Measurements from ENCODE around the gene ZNF841. TPM values are rescaled to one million over a fixed set of nuclear protein-coding genes. Genes with fewer than 3 reads are reported as not detected.

The ZNF841 gene
- polyA plus RNA-seq (2012; ENCODE audit: missing spikeins), result 0.34 TPM

- no peak for TF ChIP-seq TAF1 (IDR thresholded peaks at IDR 0.05; ENCODE audit: borderline replicate concordance, low read depth, low read length)
- no peak for TF ChIP-seq POLR2A (IDR thresholded peaks at IDR 0.05; ENCODE audit: low read depth, low read length)
- TF ChIP-seq POLR2AphosphoS5 (IDR thresholded peaks at IDR 0.05; ENCODE audit: low read depth, low read length), result no peak
- peak; percentile 19 for DNase-seq (ENCODE audit: insufficient read length)
- FAIRE-seq, result no peak
Observed at GRCh38 chr19:52095172-52096014, at the start of gene ZNF841. Gene ZNF841 (minus strand): TSS chr19:52095765. CDS start chr19:52084801, 10,964 bp downstream.

DNA sequence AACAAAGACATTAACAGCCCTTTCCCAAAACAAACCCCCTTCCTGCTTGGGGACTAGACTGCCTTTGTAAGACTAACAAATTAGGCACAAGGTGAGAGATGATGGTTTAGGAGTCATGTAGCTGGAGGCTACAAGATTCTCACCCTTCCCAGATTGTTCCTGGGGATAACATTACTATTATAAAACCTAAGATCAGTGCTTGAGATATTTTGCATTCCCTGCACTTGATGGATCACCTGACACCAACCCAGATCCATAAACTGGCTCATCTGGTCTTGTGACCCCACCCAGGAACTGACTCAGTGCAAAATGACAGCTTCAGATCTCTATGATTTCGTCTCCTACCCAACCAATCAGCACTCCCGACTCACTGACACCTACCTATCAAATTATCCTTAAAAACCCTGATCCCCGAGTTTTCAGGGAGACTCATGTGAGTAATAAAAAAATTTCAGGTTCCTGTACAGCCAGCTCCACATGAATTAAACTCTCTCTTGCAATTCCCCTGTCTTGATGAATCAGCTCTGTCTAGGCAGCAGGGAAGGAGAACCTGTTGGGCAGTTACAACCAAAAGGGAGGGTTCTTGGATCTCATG is 46.5 kb upstream of the ZNF841 start:
- TF ChIP-seq POLR2AphosphoS5 (IDR thresholded peaks at IDR 0.05; ENCODE audit: low read depth, low read length), result no peak
- DNase-seq (ENCODE audit: insufficient read length), result no peak
- FAIRE-seq, result no peak

DNA sequence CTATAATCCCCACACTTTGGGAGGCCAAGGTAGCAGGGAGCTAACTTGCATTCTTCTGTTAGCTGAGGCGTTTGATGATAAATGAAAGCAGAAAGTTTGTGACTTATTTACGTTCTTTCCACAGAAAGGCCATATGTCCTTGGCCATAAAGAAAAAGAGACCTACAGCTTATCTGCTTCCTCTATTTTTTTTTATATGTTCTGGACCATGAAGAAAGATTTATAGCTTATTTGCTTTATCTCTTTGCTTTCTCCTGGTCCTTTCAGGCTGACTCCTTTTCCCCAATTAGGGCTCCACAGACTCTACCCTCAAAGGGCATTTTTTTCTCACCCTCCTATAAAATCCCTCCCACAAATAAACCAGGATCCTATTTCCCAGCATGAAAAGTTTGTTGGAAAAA is 45.6 kb upstream of the ZNF841 start:
- TF ChIP-seq POLR2A (IDR thresholded peaks at IDR 0.05; ENCODE audit: low read depth, low read length) (no peak), TAF1 (IDR thresholded peaks at IDR 0.05; ENCODE audit: borderline replicate concordance, low read depth, low read length) (no peak), POLR2AphosphoS5 (IDR thresholded peaks at IDR 0.05; ENCODE audit: low read depth, low read length) (no peak)
- DNase-seq (ENCODE audit: insufficient read length), result no peak
- FAIRE-seq, result no peak

- DNase-seq (ENCODE audit: insufficient read length), result peak; percentile 81
- TF ChIP-seq POLR2AphosphoS5 (IDR thresholded peaks at IDR 0.05; ENCODE audit: low read depth, low read length) (no peak), POLR2A (IDR thresholded peaks at IDR 0.05; ENCODE audit: low read depth, low read length) (no peak), TAF1 (IDR thresholded peaks at IDR 0.05; ENCODE audit: borderline replicate concordance, low read depth, low read length) (no peak)
- peak; percentile 92 for FAIRE-seq
Observed at GRCh38 chr19:52140032-52140710, 44.6 kb upstream of the ZNF841 start.

DNA sequence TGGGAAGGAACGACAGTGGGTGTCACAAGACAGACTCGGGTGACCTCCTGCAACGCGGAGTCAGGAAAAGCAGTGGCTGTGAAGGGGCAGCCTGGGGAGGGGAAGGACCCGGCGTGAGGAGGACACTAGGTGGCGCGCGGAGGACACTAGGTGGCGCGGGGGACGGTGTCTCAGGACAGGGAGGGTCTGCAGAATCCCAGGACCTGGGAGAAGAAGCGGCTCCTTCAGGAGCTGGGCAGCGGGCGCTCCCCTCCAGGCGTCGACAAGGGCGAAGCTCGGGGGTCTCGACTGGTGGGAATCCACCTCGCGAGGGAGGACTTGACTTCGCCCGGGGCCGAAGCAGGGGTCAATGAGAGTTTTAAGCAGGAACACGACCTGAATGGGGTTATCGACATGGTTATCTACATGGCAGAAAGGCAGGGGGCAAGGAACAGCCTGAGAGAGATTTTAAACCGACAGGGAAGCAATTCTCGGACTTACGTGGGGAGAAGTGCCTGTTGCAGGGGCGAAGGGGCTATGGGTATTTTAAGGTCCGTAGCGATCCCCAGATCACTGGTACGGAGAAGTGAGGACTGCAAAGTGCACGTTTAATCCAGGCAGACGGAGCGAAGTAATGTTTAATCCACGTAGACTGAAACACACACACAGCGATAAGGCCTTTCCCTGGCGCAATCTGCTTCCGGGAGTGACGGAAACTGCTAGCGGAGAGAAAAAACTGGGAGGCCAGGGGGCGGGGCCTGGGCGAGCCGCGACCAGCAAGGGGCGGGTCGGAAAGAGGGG is 43.9 kb upstream of the ZNF841 start, which contains the start of gene ZNF616:
ZNF616 (minus strand) TSS at position 687 of the 780 bp plus-strand sequence. CDS start 9,426 bp downstream, outside the sequence.
- FAIRE-seq, result peak; percentile 94
- peak; percentile 53 for DNase-seq (ENCODE audit: insufficient read length)

DNA sequence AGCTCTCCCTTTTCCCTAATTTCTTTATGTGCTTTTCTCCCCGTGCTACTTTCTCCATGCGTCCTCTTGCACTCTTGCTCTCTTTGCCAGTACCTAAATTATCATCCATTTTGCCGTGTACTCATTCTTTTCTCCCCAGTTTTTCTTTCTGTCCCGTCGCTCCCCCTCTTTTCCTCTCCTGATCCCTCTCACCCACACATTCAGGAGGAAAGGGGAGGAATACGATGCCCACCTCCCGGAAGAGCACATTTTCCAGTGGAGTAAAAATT is 43.4 kb upstream of the ZNF841 start:
- TF ChIP-seq POLR2AphosphoS5 (IDR thresholded peaks at IDR 0.05; ENCODE audit: low read depth, low read length), result no peak
- no peak for TF ChIP-seq TAF1 (IDR thresholded peaks at IDR 0.05; ENCODE audit: borderline replicate concordance, low read depth, low read length)
- TF ChIP-seq POLR2A (IDR thresholded peaks at IDR 0.05; ENCODE audit: low read depth, low read length), result no peak
- DNase-seq (ENCODE audit: insufficient read length) (no peak), FAIRE-seq (no peak)

More for the DNA sequence above, 43.9 kb upstream of the ZNF841 start, which contains the start of gene ZNF616:
- TF ChIP-seq TAF1 (IDR thresholded peaks at IDR 0.05; ENCODE audit: borderline replicate concordance, low read depth, low read length) (0 out of 2 replicates have a peak, but pooled peaks have one; percentile 23), POLR2AphosphoS5 (IDR thresholded peaks at IDR 0.05; ENCODE audit: low read depth, low read length) (peak; percentile 46; the same call in 1 of the 2 replicates), POLR2A (IDR thresholded peaks at IDR 0.05; ENCODE audit: low read depth, low read length) (peak; percentile 66)

GRCh38 chr19:52138278-52138982 is 42.9 kb upstream of the ZNF841 start:
- no peak for DNase-seq (ENCODE audit: insufficient read length)
- FAIRE-seq, result no peak
- no peak for TF ChIP-seq TAF1 (IDR thresholded peaks at IDR 0.05; ENCODE audit: borderline replicate concordance, low read depth, low read length)
- TF ChIP-seq POLR2A (IDR thresholded peaks at IDR 0.05; ENCODE audit: low read depth, low read length), result no peak
- no peak for TF ChIP-seq POLR2AphosphoS5 (IDR thresholded peaks at IDR 0.05; ENCODE audit: low read depth, low read length)

GRCh38 chr19:52120286-52120685 is 24.7 kb upstream of the ZNF841 start:
- no peak for DNase-seq (ENCODE audit: insufficient read length)
- no peak for FAIRE-seq
- no peak for TF ChIP-seq POLR2AphosphoS5 (IDR thresholded peaks at IDR 0.05; ENCODE audit: low read depth, low read length)
- no peak for TF ChIP-seq POLR2A (IDR thresholded peaks at IDR 0.05; ENCODE audit: low read depth, low read length)
- TF ChIP-seq TAF1 (IDR thresholded peaks at IDR 0.05; ENCODE audit: borderline replicate concordance, low read depth, low read length), result no peak

- TF ChIP-seq POLR2AphosphoS5 (IDR thresholded peaks at IDR 0.05; ENCODE audit: low read depth, low read length), result no peak
- FAIRE-seq (no peak), DNase-seq (ENCODE audit: insufficient read length) (no peak)
Observed at GRCh38 chr19:52115526-52116053, 20.0 kb upstream of the ZNF841 start.

- FAIRE-seq (no peak), DNase-seq (ENCODE audit: insufficient read length) (no peak)
- TF ChIP-seq TAF1 (IDR thresholded peaks at IDR 0.05; ENCODE audit: borderline replicate concordance, low read depth, low read length), result no peak
- TF ChIP-seq POLR2AphosphoS5 (IDR thresholded peaks at IDR 0.05; ENCODE audit: low read depth, low read length), result no peak
- TF ChIP-seq POLR2A (IDR thresholded peaks at IDR 0.05; ENCODE audit: low read depth, low read length), result no peak
Observed at GRCh38 chr19:52114691-52115090, 19.1 kb upstream of the ZNF841 start.

Data from GM12892 (cell line).